ENCODE results near the gene PRICKLE1.
A peak's percentile ranks its signal among the peaks of the same experiment; 100 is the strongest.

The PRICKLE1 gene
- 0 to 0.15 (median 0.06) reads per million in 4 donors for total RNA-seq

GRCh38 chr12:42589465-42590329 is at the start of gene PRICKLE1:
Gene PRICKLE1 (minus strand): TSS chr12:42589746. CDS start chr12:42472516, 117,230 bp downstream.
- peak in 1 of 5 donors; percentile 15 for DNase-seq

- DNase-seq = no peak
These were observed 49.2 kb upstream of the PRICKLE1 start for GRCh38 chr12:42638697-42639096.

- DNase-seq = no peak
These were observed 48.5 kb upstream of the PRICKLE1 start for GRCh38 chr12:42638011-42638410.

- no peak for DNase-seq
These were observed 47.4 kb upstream of the PRICKLE1 start for GRCh38 chr12:42636993-42637392.

- DNase-seq = no peak
These were observed 44.0 kb upstream of the PRICKLE1 start for GRCh38 chr12:42633594-42633993.

GRCh38 chr12:42631513-42631912 is 42.0 kb upstream of the PRICKLE1 start:
- DNase-seq = no peak

GRCh38 chr12:42630314-42630713 is 40.8 kb upstream of the PRICKLE1 start:
- DNase-seq = no peak

GRCh38 chr12:42627151-42627550 is 37.6 kb upstream of the PRICKLE1 start:
- no peak for DNase-seq

- no peak for DNase-seq
These were observed 36.1 kb upstream of the PRICKLE1 start for GRCh38 chr12:42625611-42626010.

- no peak for DNase-seq
These were observed 28.1 kb upstream of the PRICKLE1 start for GRCh38 chr12:42617622-42618021.

- DNase-seq = no peak
These were observed 25.5 kb upstream of the PRICKLE1 start for GRCh38 chr12:42615006-42615405.

- DNase-seq = no peak
These were observed 22.7 kb upstream of the PRICKLE1 start for GRCh38 chr12:42612231-42612613.

- DNase-seq = no peak
These were observed 22.2 kb upstream of the PRICKLE1 start for GRCh38 chr12:42611571-42612230.

- no peak for DNase-seq
These were observed 20.1 kb upstream of the PRICKLE1 start for GRCh38 chr12:42609605-42610004.

- DNase-seq = no peak
These were observed 18.8 kb upstream of the PRICKLE1 start for GRCh38 chr12:42608196-42608825.

GRCh38 chr12:42607584-42608058 is 18.1 kb upstream of the PRICKLE1 start:
- DNase-seq = no peak

GRCh38 chr12:42606471-42606870 is 16.9 kb upstream of the PRICKLE1 start:
- DNase-seq = no peak

GRCh38 chr12:42605685-42606084 is 16.1 kb upstream of the PRICKLE1 start:
- no peak for DNase-seq

GRCh38 chr12:42603246-42603990 is 13.9 kb upstream of the PRICKLE1 start:
- DNase-seq = no peak

- DNase-seq = no peak
These were observed 4.3 kb upstream of the PRICKLE1 start for GRCh38 chr12:42593874-42594273.

- no peak for DNase-seq
These were observed 886 bp upstream of the PRICKLE1 start for GRCh38 chr12:42590330-42590934.

All from T-helper 1 cell (primary cell).